GM18520 (cell line): ENCODE data around the gene TRIO.
A peak's percentile ranks its signal among the peaks of the same experiment; 100 is the strongest.

Experiments
- ATAC-seq: cut with Tn5 transposase; IDR thresholded peaks from one replicate; pipeline ENCODE4 v1.9.1; 2021; ENCODE audit not compliant: unreplicated experiment

The TRIO gene

GRCh38 chr5:14310901-14311300 is 167.8 kb downstream of the TRIO start:
- no peak for ATAC-seq

- no peak for ATAC-seq
Observed at GRCh38 chr5:14313986-14314690, 171.0 kb downstream of the TRIO start.

- ATAC-seq: no peak
Observed at GRCh38 chr5:14316471-14316870, 173.3 kb downstream of the TRIO start.

GRCh38 chr5:14319102-14319501 is 176.0 kb downstream of the TRIO start:
- ATAC-seq: no peak

GRCh38 chr5:14321936-14322335 is 178.8 kb downstream of the TRIO start:
- ATAC-seq: no peak

GRCh38 chr5:14322437-14323187 is 179.5 kb downstream of the TRIO start:
- no peak for ATAC-seq

- ATAC-seq: no peak
Observed at GRCh38 chr5:14323466-14323865, 180.3 kb downstream of the TRIO start.

GRCh38 chr5:14325369-14325768 is 182.2 kb downstream of the TRIO start:
- ATAC-seq: no peak

GRCh38 chr5:14326035-14326903 is 183.1 kb downstream of the TRIO start:
- no peak for ATAC-seq

- no peak for ATAC-seq
Observed at GRCh38 chr5:14327624-14328023, 184.5 kb downstream of the TRIO start.

- no peak for ATAC-seq
Observed at GRCh38 chr5:14328144-14328543, 185.0 kb downstream of the TRIO start.

- ATAC-seq: no peak
Observed at GRCh38 chr5:14330291-14330690, 187.1 kb downstream of the TRIO start.

GRCh38 chr5:14330729-14331385 is 187.7 kb downstream of the TRIO start:
- ATAC-seq: no peak

GRCh38 chr5:14331386-14331781 is 188.2 kb downstream of the TRIO start:
- ATAC-seq: no peak

GRCh38 chr5:14332038-14332631 is 189.0 kb downstream of the TRIO start:
- ATAC-seq: no peak

- no peak for ATAC-seq
Observed at GRCh38 chr5:14332746-14333145, 189.6 kb downstream of the TRIO start.

- ATAC-seq: no peak
Observed at GRCh38 chr5:14337593-14337992, 194.5 kb downstream of the TRIO start.

- no peak for ATAC-seq
Observed at GRCh38 chr5:14339468-14339867, 196.3 kb downstream of the TRIO start.

GRCh38 chr5:14341571-14342230 is 198.6 kb downstream of the TRIO start:
- no peak for ATAC-seq

- ATAC-seq: peak; percentile 93
Observed at GRCh38 chr5:14342306-14342705, 199.2 kb downstream of the TRIO start.
